Natural killer cell (primary cell): Measurements from ENCODE around the gene ETFB. TPM values are rescaled to one million over a fixed set of nuclear protein-coding genes. Genes with fewer than 3 reads are reported as not detected.

Source experiments
- ATAC-seq, 3 donors: fragments of 150-1000 bp in 2 of 3; fragments of 200-7000 bp in 1 of 3; cut with Tn5 transposase; 1 replicate in 1 of 3; 2 replicates in 2 of 3; pipeline ENCODE4 v1.10.0; 2021; ENCODE audit warnings: mild to moderate bottlenecking in 2 of 3, moderate library complexity in 2 of 3
- DNase-seq, 2 donors: peaks; one replicate each; pipeline versions ENCODE4 v3.0.0 to v3.0.0-alpha.2; 2013 to 2021; ENCODE audit warnings: mixed read lengths in 1 of 2
- H3K27ac ChIP-seq: one replicate; pipeline ENCODE4 v1.5.1; 2013; ENCODE audit warnings: mild to moderate bottlenecking, low read length
- H3K27me3 ChIP-seq: one replicate; pipeline ENCODE4 v1.6.1; 2013; ENCODE audit warnings: low read length; ENCODE audit not compliant: control insufficient read depth, insufficient read depth
- H3K36me3 ChIP-seq: one replicate; pipeline ENCODE4 v1.6.1; 2013; ENCODE audit warnings: low read length; ENCODE audit not compliant: control insufficient read depth, insufficient read depth
- H3K4me1 ChIP-seq: one replicate; pipeline ENCODE4 v1.6.1; 2013; ENCODE audit warnings: low read length; ENCODE audit not compliant: control insufficient read depth, insufficient read depth
- H3K4me3 ChIP-seq: one replicate; pipeline ENCODE4 v1.5.1; 2013; ENCODE audit warnings: low read length
- H3K9me3 ChIP-seq: one replicate; pipeline ENCODE4 v1.6.1; 2013; ENCODE audit warnings: low read length; ENCODE audit not compliant: control insufficient read depth, insufficient read depth
- H3K27ac Mint-ChIP-seq, 2 donors: one replicate each; pipeline ENCODE4 v1.8.0; 2022; ENCODE audit warnings: mild to moderate bottlenecking in 2 of 2, mixed read lengths in 2 of 2, moderate library complexity in 1 of 2
- H3K27me3 Mint-ChIP-seq, 2 donors: one replicate each; pipeline ENCODE4 v1.8.0; 2022; ENCODE audit warnings: low read depth in 2 of 2, mixed read lengths in 2 of 2
- H3K36me3 Mint-ChIP-seq: one replicate; pipeline ENCODE4 v1.8.0; 2022; ENCODE audit warnings: mixed read lengths
- H3K4me1 Mint-ChIP-seq, 2 donors: one replicate each; pipeline ENCODE4 v1.8.0; 2022; ENCODE audit warnings: mixed read lengths in 2 of 2
- H3K4me3 Mint-ChIP-seq: one replicate; pipeline ENCODE4 v1.8.0; 2022; ENCODE audit warnings: mild to moderate bottlenecking, moderate library complexity, mixed read lengths
- H3K9me3 Mint-ChIP-seq, 2 donors: one replicate each; pipeline ENCODE4 v1.8.0; 2022; ENCODE audit warnings: mixed read lengths in 2 of 2
- WGBS: methylation state at CpG from one replicate; pipeline ENCODE4 v1.1.7; 2013; ENCODE audit warnings: missing lambda C conversion rate; ENCODE audit not compliant: insufficient coverage; 5-methylcytosine and 5-hydroxymethylcytosine counted together
- intact Hi-C: fragments of 100-400 bp; cut with micrococcal nuclease; formaldehyde crosslinking; loops from one replicate; pipeline ENCODE4 v1.14.2; 2022
- total RNA-seq, 4 donors: library from RNA; stranded (reverse); fragments of 120-200 nt in 1 of 4; gene quantifications; one replicate each; pipeline versions ENCODE4 v1.2.3 to v1.2.4, GENCODE V29; 2013 to 2022
- TF ChIP-seq, protein P1 (sequence below): fragments of 200-600 bp; IDR thresholded peaks from one replicate; pipeline ENCODE4 v1.8.0; 2022; ENCODE audit warnings: antibody characterized with exemption

The ETFB gene
- total RNA-seq, 3 donors from 2014 or later (not counting 1 experiment from before 2014, with no cell fraction given), result 44.9 to 60.1 (median 55.0) TPM

DNA sequence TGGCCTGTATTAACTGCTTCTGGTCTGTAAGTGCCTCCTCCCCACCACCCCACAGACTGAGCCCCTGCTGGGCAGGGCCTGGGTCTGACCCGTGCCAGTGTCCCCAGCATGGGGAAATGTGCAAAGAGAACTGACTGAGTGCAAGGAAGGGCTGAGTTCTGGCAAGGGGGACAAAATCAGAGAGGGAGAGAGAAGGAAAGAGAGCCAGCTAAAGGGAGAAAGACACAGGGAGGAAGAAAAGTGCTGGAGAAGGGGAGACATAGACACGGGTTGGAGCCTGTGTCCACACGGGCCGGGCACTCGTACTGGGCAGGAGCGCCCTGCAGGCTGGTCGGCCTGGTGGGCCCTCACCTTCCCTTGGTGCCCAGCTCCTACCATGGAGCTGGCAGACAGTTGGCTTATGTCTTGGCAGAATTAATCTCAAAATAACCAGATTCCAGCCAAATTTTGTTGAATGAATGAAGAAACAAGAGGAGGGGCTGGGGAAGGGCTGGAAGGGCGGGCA is 5.0 kb upstream of the ETFB start:
- H3K27ac Mint-ChIP-seq, result peak overlapping the region; percentile 88 to 94
- peaks cover 18% of the 10 kb centered on the region for H3K36me3 Mint-ChIP-seq
- no peaks in the 10 kb centered on the region for H3K9me3 Mint-ChIP-seq
- no peaks in the 10 kb centered on the region for H3K27me3 Mint-ChIP-seq
- DNase-seq (no peak), ATAC-seq (no peak)
- peaks cover 95% of the 10 kb centered on the region for H3K4me1 ChIP-seq
- H3K4me3 ChIP-seq, result peak overlapping the region; percentile 95
- H3K36me3 ChIP-seq, result peaks cover 7% of the 10 kb centered on the region
- WGBS, result 39% methylated on average over 8 of the region's 8 CpGs
- TF ChIP-seq, protein P1, sequence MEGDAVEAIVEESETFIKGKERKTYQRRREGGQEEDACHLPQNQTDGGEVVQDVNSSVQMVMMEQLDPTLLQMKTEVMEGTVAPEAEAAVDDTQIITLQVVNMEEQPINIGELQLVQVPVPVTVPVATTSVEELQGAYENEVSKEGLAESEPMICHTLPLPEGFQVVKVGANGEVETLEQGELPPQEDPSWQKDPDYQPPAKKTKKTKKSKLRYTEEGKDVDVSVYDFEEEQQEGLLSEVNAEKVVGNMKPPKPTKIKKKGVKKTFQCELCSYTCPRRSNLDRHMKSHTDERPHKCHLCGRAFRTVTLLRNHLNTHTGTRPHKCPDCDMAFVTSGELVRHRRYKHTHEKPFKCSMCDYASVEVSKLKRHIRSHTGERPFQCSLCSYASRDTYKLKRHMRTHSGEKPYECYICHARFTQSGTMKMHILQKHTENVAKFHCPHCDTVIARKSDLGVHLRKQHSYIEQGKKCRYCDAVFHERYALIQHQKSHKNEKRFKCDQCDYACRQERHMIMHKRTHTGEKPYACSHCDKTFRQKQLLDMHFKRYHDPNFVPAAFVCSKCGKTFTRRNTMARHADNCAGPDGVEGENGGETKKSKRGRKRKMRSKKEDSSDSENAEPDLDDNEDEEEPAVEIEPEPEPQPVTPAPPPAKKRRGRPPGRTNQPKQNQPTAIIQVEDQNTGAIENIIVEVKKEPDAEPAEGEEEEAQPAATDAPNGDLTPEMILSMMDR, result no peak
- intact Hi-C loops, result no loop called here
- peak overlapping the region; percentile 96 for H3K27ac ChIP-seq
- H3K9me3 ChIP-seq, result no peaks in the 10 kb centered on the region
- H3K27me3 ChIP-seq, result no peaks in the 10 kb centered on the region
- peaks cover 66 to 85% of the 10 kb centered on the region in 2 donors for H3K4me1 Mint-ChIP-seq
- H3K4me3 Mint-ChIP-seq, result peak overlapping the region; percentile 98

DNA sequence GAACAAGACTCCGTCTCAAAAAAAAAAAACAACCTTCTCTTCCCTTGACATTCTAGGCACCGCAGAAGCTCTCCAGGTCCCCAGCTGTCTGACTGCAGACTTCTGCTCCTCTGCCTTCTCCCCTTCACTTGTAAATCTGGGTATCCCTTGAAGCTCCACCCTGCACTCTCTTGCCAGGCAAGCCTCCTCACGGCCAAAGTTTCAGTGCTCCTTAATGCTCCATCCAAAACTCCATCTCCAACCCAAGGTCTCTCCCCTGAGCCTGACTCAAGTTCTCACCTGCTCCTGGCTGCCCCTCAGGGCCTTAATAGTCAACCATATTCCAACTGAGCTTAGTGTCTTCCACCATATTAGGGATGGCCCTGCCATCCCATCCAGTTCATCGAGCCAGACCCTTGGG is 4.0 kb upstream of the ETFB start:
- TF ChIP-seq, protein P1, result no peak
- H3K4me1 Mint-ChIP-seq, result peaks cover 67 to 85% of the 10 kb centered on the region in 2 donors
- no peaks in the 10 kb centered on the region for H3K9me3 Mint-ChIP-seq
- H3K27me3 Mint-ChIP-seq, result no peaks in the 10 kb centered on the region
- DNase-seq, result no peak
- no peaks in the 10 kb centered on the region for H3K9me3 ChIP-seq
- 47% methylated on average over 4 of the region's 4 CpGs for whole genome bisulfite sequencing
- H3K27ac ChIP-seq, result peak overlapping the region; percentile 96
- H3K36me3 Mint-ChIP-seq, result peaks cover 18% of the 10 kb centered on the region
- intact Hi-C loops, result no loop called here
- peak overlapping the region; percentile 95 for H3K4me3 ChIP-seq
- peaks cover 93% of the 10 kb centered on the region for H3K4me1 ChIP-seq
- peak overlapping the region; percentile 98 for H3K4me3 Mint-ChIP-seq
- peaks cover 7% of the 10 kb centered on the region for H3K36me3 ChIP-seq
- H3K27ac Mint-ChIP-seq, result peak overlapping the region; percentile 88 to 94
- no peak for ATAC-seq
- no peaks in the 10 kb centered on the region for H3K27me3 ChIP-seq

DNA sequence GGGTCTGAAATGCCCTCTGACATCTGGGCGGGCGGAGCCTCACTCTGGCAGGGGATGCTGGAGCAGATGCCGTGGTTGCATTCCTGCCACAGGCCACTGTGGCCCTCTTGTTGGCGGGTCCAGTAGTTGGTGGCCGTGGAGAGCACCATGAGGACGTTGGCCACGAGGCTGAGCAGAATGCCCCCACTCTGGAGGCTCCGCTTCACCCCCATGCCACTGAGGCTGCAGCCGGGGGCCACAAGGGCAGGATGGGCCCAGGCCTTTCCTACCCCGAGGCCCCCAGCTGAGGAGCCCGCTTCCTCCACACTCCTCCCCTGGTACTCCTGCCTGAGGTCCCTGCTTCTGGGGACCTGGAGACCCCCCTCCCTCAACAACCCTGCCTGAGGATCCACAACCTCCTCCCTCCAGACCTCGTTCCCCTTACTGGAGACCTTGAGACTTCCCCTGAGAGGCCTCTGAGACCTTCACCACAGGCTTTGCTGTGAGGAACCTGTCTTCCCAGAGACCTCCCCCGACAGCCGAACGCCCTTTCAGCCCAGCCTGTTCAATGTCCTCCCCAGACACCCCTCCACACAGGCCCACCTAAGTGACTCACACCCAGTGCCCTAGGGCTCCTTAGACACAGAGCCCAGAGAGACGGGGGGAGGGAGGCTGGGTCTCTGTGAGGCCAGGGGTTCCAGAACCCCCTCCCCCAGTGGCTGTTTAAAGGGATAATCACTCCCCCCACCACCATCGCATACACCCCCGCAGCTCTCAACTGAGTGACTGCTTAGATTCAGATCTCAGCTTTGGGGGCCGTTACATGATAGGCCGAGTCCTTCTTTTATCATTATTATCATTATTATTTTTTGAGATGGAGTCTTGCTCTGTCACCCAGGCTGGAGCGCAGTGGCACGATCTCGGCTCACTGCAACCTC is 2.4 kb upstream of the ETFB start, which contains the start of gene CLDND2:
TSS of gene CLDND2 (minus strand) at position 638 of the 917 bp plus-strand sequence. CDS start at position 212, 426 bp downstream.
- intact Hi-C loops, result loop anchor here (5.0 kb wide), 1 partner anchor 236 kb away; no protein-coding TSS in a partner anchor
- TF ChIP-seq, protein P1, result no peak
- peak; percentile 60 to 65 for DNase-seq
- H3K27me3 Mint-ChIP-seq, result no peaks in the 10 kb centered on the region
- peak within 1 kb of the TSS; percentile 88 for H3K27ac ChIP-seq
- H3K4me3 Mint-ChIP-seq, result peak within 1 kb of the TSS; percentile 98
- no peaks in the 10 kb centered on the region for H3K9me3 ChIP-seq
- peak within 1 kb of the TSS; percentile 95 for H3K4me3 ChIP-seq
- peaks cover 7% of the 10 kb centered on the region for H3K36me3 ChIP-seq
- H3K27me3 ChIP-seq, result no peaks in the 10 kb centered on the region
- H3K4me1 Mint-ChIP-seq, result peaks cover 59 to 81% of the 10 kb centered on the region in 2 donors
- no peaks in the 10 kb centered on the region for H3K9me3 Mint-ChIP-seq
- peaks cover 85% of the 10 kb centered on the region for H3K4me1 ChIP-seq
- peak in 2 of 3 donors; percentile 5 to 9 for ATAC-seq
- peaks cover 18% of the 10 kb centered on the region for H3K36me3 Mint-ChIP-seq
- H3K27ac Mint-ChIP-seq, result peak within 1 kb of the TSS; percentile 88 to 94
- 22% methylated on average over 20 of the region's 23 CpGs for WGBS
